HG03521 (cell line): ENCODE results near the gene CFTR.

ENCODE experiments used
- ATAC-seq: cut with Tn5 transposase; IDR thresholded peaks from one replicate; pipeline ENCODE4 v1.9.1; 2021; ENCODE audit warnings: mild to moderate bottlenecking, moderate library complexity; ENCODE audit not compliant: unreplicated experiment

The CFTR gene

GRCh38 chr7:117582219-117582704 is 102.4 kb downstream of the CFTR start:
- no peak for ATAC-seq

- no peak for ATAC-seq
Measured at GRCh38 chr7:117587931-117588330, 108.1 kb downstream of the CFTR start.

- no peak for ATAC-seq
Measured at GRCh38 chr7:117588352-117588794, 108.5 kb downstream of the CFTR start.

- ATAC-seq: no peak
Measured at GRCh38 chr7:117590191-117590590, 110.4 kb downstream of the CFTR start.

DNA sequence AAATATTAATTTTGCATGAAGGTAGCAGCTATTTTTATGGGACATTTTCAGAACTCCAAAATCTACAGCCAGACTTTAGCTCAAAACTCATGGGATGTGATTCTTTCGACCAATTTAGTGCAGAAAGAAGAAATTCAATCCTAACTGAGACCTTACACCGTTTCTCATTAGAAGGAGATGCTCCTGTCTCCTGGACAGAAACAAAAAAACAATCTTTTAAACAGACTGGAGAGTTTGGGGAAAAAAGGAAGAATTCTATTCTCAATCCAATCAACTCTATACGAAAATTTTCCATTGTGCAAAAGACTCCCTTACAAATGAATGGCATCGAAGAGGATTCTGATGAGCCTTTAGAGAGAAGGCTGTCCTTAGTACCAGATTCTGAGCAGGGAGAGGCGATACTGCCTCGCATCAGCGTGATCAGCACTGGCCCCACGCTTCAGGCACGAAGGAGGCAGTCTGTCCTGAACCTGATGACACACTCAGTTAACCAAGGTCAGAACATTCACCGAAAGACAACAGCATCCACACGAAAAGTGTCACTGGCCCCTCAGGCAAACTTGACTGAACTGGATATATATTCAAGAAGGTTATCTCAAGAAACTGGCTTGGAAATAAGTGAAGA is 112.3 kb downstream of the CFTR start:
- no peak for ATAC-seq

DNA sequence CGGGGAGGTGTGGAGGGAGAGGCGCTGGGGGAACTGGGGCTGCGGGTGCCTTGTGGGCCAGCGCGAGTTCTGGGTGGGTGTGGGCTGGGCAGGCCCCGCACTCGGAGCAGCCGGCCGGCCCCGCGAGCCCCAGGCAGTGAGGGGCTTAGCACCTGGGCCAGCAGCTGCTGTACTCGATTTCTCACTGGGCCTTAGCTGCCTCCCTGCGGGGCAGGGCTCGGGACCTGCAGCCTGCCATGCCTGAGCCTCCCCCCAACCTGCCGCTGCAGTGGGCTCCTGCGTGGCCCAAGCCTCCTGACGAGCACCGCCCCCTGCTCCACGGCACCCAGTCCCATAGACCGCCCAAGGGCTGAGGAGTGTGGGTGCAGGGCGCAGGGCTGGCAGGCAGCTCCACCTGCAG is 116.3 kb downstream of the CFTR start:
- no peak for ATAC-seq

GRCh38 chr7:117597755-117598154 is 117.9 kb downstream of the CFTR start:
- ATAC-seq: no peak

GRCh38 chr7:117600911-117601310 is 121.1 kb downstream of the CFTR start:
- ATAC-seq: no peak

DNA sequence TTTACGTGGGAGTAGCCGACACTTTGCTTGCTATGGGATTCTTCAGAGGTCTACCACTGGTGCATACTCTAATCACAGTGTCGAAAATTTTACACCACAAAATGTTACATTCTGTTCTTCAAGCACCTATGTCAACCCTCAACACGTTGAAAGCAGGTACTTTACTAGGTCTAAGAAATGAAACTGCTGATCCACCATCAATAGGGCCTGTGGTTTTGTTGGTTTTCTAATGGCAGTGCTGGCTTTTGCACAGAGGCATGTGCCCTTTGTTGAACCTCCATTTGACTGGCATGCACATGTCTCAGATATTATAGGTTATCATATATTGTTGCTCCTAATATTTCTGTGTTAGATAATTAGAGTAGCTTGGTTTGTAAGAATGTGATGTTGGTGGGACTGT is 123.8 kb downstream of the CFTR start:
- ATAC-seq: no peak

DNA sequence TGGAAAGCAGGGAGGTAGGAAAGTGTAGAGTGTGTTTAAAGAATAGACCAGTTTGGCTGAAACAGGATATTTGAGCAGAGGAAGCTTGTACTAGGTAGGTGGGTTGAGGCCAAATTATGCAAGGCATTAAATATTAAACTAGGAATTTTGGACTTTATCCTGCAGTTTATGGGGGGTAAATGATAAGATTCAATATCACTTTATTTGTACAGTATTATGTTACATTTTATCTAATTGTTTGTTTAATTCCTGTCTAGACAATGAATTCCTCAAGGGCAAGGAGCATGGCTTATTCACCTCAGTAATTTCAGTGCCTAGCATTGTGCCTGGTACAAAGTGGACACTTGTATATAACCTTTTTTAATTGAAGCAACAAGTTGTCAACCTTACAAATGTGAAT is 125.9 kb downstream of the CFTR start:
- ATAC-seq: no peak

GRCh38 chr7:117606132-117606531 is 126.3 kb downstream of the CFTR start:
- ATAC-seq: no peak

DNA sequence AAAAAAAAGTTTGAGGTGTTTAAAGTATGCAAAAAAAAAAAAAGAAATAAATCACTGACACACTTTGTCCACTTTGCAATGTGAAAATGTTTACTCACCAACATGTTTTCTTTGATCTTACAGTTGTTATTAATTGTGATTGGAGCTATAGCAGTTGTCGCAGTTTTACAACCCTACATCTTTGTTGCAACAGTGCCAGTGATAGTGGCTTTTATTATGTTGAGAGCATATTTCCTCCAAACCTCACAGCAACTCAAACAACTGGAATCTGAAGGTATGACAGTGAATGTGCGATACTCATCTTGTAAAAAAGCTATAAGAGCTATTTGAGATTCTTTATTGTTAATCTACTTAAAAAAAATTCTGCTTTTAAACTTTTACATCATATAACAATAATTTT is 130.6 kb downstream of the CFTR start:
- ATAC-seq: no peak

DNA sequence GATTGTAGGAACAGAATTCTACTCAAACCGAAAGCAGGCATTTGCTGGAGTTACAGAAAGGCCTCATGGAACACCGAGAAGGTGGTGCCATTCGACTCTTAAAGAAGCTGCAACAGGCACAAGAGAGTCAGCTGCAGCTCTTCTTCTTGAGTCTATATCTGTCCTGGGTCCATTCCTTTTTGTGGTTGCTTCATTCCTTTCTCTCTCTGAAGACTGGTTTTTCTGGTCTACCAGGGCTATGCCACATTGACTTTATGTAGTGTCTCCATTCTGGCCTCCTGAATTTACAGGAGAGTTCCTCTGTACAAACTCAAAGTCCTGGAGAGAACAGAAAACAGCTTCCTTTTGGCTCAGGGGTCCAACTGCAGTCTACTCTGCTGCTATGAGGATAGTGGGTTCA is 132.8 kb downstream of the CFTR start:
- ATAC-seq: no peak

DNA sequence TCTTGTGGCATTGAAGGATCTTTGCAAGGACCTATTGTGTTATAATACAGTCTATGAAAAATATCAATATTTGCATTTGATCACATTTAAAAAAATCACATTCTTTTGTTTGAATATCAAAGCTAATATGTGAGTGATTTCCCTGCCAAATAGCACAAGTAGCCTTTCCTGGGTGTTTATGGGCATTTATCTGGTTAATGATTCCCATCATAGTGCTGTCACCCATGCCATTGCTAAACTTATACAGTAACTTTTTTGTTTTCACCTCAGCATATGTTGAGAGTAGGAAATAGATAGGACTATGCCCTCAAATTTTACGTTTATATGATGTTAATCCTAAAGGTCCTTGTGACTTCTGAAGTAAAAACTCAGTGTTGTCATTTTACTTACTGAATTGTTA is 136.9 kb downstream of the CFTR start:
- ATAC-seq: no peak

GRCh38 chr7:117619681-117620080 is 139.9 kb downstream of the CFTR start:
- no peak for ATAC-seq

- no peak for ATAC-seq
Measured at GRCh38 chr7:117621075-117621618, 141.3 kb downstream of the CFTR start.

- ATAC-seq: no peak
Measured at GRCh38 chr7:117623606-117624005, 143.8 kb downstream of the CFTR start.

- ATAC-seq: no peak
Measured at GRCh38 chr7:117630501-117630900, 150.7 kb downstream of the CFTR start.

GRCh38 chr7:117630907-117631564 is 151.2 kb downstream of the CFTR start:
- ATAC-seq: no peak

DNA sequence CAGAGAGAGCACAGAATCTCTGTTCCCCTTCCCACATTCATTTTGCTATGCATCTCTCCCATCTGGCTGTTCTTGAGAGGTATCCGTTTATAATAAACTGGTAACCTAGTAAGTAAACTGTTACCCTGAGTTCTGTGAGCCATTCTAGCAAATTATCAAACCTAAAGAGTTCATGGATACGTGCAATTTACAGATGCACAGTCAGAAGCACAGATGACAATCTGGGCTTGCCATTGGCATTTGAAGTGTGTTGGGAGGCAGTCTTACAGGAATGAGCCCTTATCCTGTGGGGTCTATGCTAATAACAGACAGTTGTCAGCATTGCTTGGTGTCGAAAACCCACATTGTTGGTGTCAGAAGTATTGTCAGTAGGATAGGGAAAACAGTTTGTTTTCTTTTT is 151.8 kb downstream of the CFTR start:
- ATAC-seq: no peak

GRCh38 chr7:117637937-117638336 is 158.1 kb downstream of the CFTR start:
- no peak for ATAC-seq

DNA sequence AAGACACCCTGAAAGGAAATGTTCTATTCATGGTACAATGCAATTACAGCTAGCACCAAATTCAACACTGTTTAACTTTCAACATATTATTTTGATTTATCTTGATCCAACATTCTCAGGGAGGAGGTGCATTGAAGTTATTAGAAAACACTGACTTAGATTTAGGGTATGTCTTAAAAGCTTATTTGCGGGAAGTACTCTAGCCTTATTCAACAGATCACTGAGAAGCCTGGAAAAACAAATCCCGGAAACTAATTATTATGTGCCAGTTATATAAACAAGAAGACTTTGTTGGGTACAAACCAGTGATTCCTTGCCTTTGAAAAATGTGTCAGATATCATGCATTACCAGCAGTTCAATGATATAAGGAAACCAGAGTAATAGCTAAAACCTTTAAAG is 160.1 kb downstream of the CFTR start:
- ATAC-seq: no peak
